H9 (cell line): Measurements from ENCODE around the gene OARD1. TPM values are rescaled to one million over a fixed set of nuclear protein-coding genes. Genes with fewer than 3 reads are reported as not detected.

ENCODE experiments used
- DNase-seq: peaks from one replicate; pipeline ENCODE4 v3.0.0-alpha.2; 2017
- H2AFZ ChIP-seq: one replicate; pipeline ENCODE4 v1.6.1; 2013; ENCODE audit warnings: mild to moderate bottlenecking, low read length, control low read depth, moderate library complexity
- H2AK5ac ChIP-seq: 2 replicates; pipeline ENCODE4 v1.6.1; 2013; ENCODE audit warnings: low read length, control low read depth, mixed read lengths; ENCODE audit not compliant: insufficient read length
- H2BK120ac ChIP-seq: one replicate; pipeline ENCODE4 v1.6.1; 2013; ENCODE audit warnings: low read depth, mild to moderate bottlenecking, low read length, control low read depth, inconsistent platforms; ENCODE audit not compliant: poor library complexity, severe bottlenecking
- H2BK12ac ChIP-seq: 2 replicates; pipeline ENCODE4 v1.6.1; 2013; ENCODE audit warnings: low read length, control low read depth, mixed read lengths, low read depth; ENCODE audit not compliant: insufficient read length
- H2BK15ac ChIP-seq: 2 replicates; pipeline ENCODE4 v1.6.1; 2013; ENCODE audit warnings: low read depth, low read length, control low read depth
- H2BK20ac ChIP-seq: one replicate; pipeline ENCODE4 v1.6.1; 2013; ENCODE audit warnings: low read depth, mild to moderate bottlenecking, low read length, control low read depth, inconsistent platforms; ENCODE audit not compliant: poor library complexity, severe bottlenecking
- H2BK5ac ChIP-seq: 2 replicates; pipeline ENCODE4 v1.6.1; 2013; ENCODE audit warnings: low read length, control low read depth, mixed read lengths; ENCODE audit not compliant: insufficient read length
- H3K14ac ChIP-seq: 2 replicates; pipeline ENCODE4 v1.6.1; 2013; ENCODE audit warnings: low read length, control low read depth; ENCODE audit not compliant: insufficient read depth
- H3K18ac ChIP-seq: 2 replicates; pipeline ENCODE4 v1.6.1; 2013; ENCODE audit warnings: low read depth, mild to moderate bottlenecking, mixed read lengths, low read length, control low read depth; ENCODE audit not compliant: insufficient read length
- H3K23ac ChIP-seq: 2 replicates; pipeline ENCODE4 v1.6.1; 2013; ENCODE audit warnings: low read length, control low read depth, mixed read lengths, low read depth; ENCODE audit not compliant: insufficient read length
- H3K23me2 ChIP-seq: 2 replicates; pipeline ENCODE4 v1.6.1; 2013; ENCODE audit warnings: low read depth, mild to moderate bottlenecking, mixed read lengths, low read length, control low read depth; ENCODE audit not compliant: insufficient read length, poor library complexity, severe bottlenecking
- H3K27ac ChIP-seq: 2 replicates; pipeline ENCODE4 v1.5.1; 2013; ENCODE audit warnings: low read length, control low read depth, mixed read lengths, low read depth; ENCODE audit not compliant: insufficient read length
- H3K27me3 ChIP-seq: 2 replicates; pipeline ENCODE4 v1.6.1; 2013; ENCODE audit warnings: low read length, control low read depth, inconsistent platforms; ENCODE audit not compliant: insufficient read depth
- H3K4ac ChIP-seq: 2 replicates; pipeline ENCODE4 v1.6.1; 2013; ENCODE audit warnings: low read depth, mild to moderate bottlenecking, control low read depth, inconsistent platforms, low read length, moderate library complexity
- H3K4me1 ChIP-seq: 2 replicates; pipeline ENCODE4 v1.6.1; 2013; ENCODE audit warnings: low read length, control low read depth, inconsistent platforms; ENCODE audit not compliant: insufficient read depth
- H3K4me2 ChIP-seq: 2 replicates; pipeline ENCODE4 v1.6.1; 2013; ENCODE audit warnings: low read length, control low read depth, mixed read lengths; ENCODE audit not compliant: insufficient read length, insufficient read depth
- H3K56ac ChIP-seq: 2 replicates; pipeline ENCODE4 v1.6.1; 2013; ENCODE audit warnings: low read depth, mild to moderate bottlenecking, mixed read lengths, low read length, control low read depth; ENCODE audit not compliant: insufficient read length
- H3K79me1 ChIP-seq: 2 replicates; pipeline ENCODE4 v1.6.1; 2013; ENCODE audit warnings: low read depth, mild to moderate bottlenecking, moderate library complexity, low read length, control low read depth, inconsistent platforms; ENCODE audit not compliant: insufficient read depth, poor library complexity, severe bottlenecking
- H3K79me2 ChIP-seq: 2 replicates; pipeline ENCODE4 v1.6.1; 2013; ENCODE audit warnings: low read length, control low read depth, inconsistent platforms; ENCODE audit not compliant: insufficient read depth
- H3K9ac ChIP-seq: 2 replicates; pipeline ENCODE4 v1.6.1; 2013; ENCODE audit warnings: low read length, control low read depth, mixed read lengths; ENCODE audit not compliant: insufficient read length; ENCODE audit errors: extremely low read depth
- H3K9me3 ChIP-seq: one replicate; pipeline ENCODE4 v1.6.1; 2013; ENCODE audit warnings: low read depth, low read length, inconsistent platforms; ENCODE audit not compliant: control insufficient read depth
- H3T11ph ChIP-seq: one replicate; pipeline ENCODE4 v1.6.1; 2013; ENCODE audit warnings: mild to moderate bottlenecking, low read length, control low read depth, inconsistent platforms
- H4K20me1 ChIP-seq: one replicate; pipeline ENCODE4 v1.6.1; 2013; ENCODE audit not compliant: control insufficient read depth, insufficient read length, insufficient read depth
- H4K5ac ChIP-seq: 2 replicates; pipeline ENCODE4 v1.6.1; 2013; ENCODE audit warnings: low read depth, mild to moderate bottlenecking, mixed read lengths, low read length, control low read depth; ENCODE audit not compliant: insufficient read length
- H4K8ac ChIP-seq: replicated peaks from 2 replicates; pipeline ENCODE4 v1.6.1; 2013; ENCODE audit warnings: low read length, control low read depth, mixed read lengths, low read depth; ENCODE audit not compliant: insufficient read length
- H4K91ac ChIP-seq: 2 replicates; pipeline ENCODE4 v1.6.1; 2013; ENCODE audit warnings: low read depth, mild to moderate bottlenecking, moderate library complexity, mixed read lengths, low read length, control low read depth; ENCODE audit not compliant: insufficient read length
- H3K27ac Mint-ChIP-seq, 3 experiments: 2 replicates in 2 of 3; 3 replicates in 1 of 3; pipeline ENCODE4 v1.8.0; 2020 to 2021; ENCODE audit warnings: mixed read lengths in 3 of 3, mild to moderate bottlenecking in 1 of 3, moderate library complexity in 1 of 3
- H3K27me3 Mint-ChIP-seq: 2 replicates; pipeline ENCODE4 v1.8.0; 2021; ENCODE audit warnings: low read depth, mild to moderate bottlenecking, moderate library complexity, mixed read lengths
- H3K36me3 Mint-ChIP-seq, 3 experiments: 2 replicates in 2 of 3; 3 replicates in 1 of 3; pipeline ENCODE4 v1.8.0; 2020 to 2021; ENCODE audit warnings: low read depth in 3 of 3, mixed read lengths in 3 of 3; ENCODE audit not compliant: insufficient read depth in 1 of 3
- H3K4me1 Mint-ChIP-seq, 2 experiments: 2 replicates each; pipeline ENCODE4 v1.8.0; 2020; ENCODE audit warnings: mixed read lengths in 2 of 2
- H3K4me3 Mint-ChIP-seq, 2 experiments: 2 replicates in 1 of 2; 3 replicates in 1 of 2; pipeline ENCODE4 v1.8.0; 2020 to 2021; ENCODE audit warnings: mild to moderate bottlenecking in 2 of 2, mixed read lengths in 2 of 2, moderate library complexity in 1 of 2
- H3K9me3 Mint-ChIP-seq, 2 experiments: 2 replicates in 1 of 2; 3 replicates in 1 of 2; pipeline ENCODE4 v1.8.0; 2020; ENCODE audit warnings: mild to moderate bottlenecking in 2 of 2, mixed read lengths in 2 of 2, moderate library complexity in 1 of 2
- CTCF ChIP-seq: fragments of 200-600 bp; sonication (generic); conservative IDR thresholded peaks from 3 replicates; pipeline ENCODE4 v1.8.0; 2021; ENCODE audit warnings: antibody characterized with exemption, mild to moderate bottlenecking
- WGBS: extraction: QIAGEN DNeasy Blood & Tissue Kit; methylation state at CpG from one replicate; pipeline ENCODE4 v1.1.7; 2013; ENCODE audit warnings: missing lambda C conversion rate, low lambda C conversion rate, mixed read lengths; ENCODE audit not compliant: insufficient read length; ENCODE audit errors: extremely low coverage; 5-methylcytosine and 5-hydroxymethylcytosine counted together
- total RNA-seq: library from RNA; stranded (reverse); gene quantifications from 2 replicates; pipeline ENCODE4 v1.2.1, GENCODE V29; 2021

The OARD1 gene
- total RNA-seq, 1 experiment from 2014 or later = 36.6 TPM

- H4K8ac ChIP-seq = no peak overlapping the region
- H3K27me3 ChIP-seq = no peaks in the 10 kb centered on the region
- no peak overlapping the region for H3K27ac ChIP-seq
- Mint-ChIP-seq H3K4me3 (no peak overlapping the region), H3K27ac (no peak overlapping the region; a peak in 1 of 7 replicates), H3K9me3 (no peaks in the 10 kb centered on the region), H3K36me3 (peaks cover 2 to 48% (median 45%) of the 10 kb centered on the region in 3 experiments; a peak in 5 of 7 replicates), H3K27me3 (no peaks in the 10 kb centered on the region), H3K4me1 (peaks cover 2 to 7% of the 10 kb centered on the region in 2 experiments)
- no peaks in the 10 kb centered on the region for H3K79me2 ChIP-seq
- H4K5ac ChIP-seq = no peak overlapping the region
- H3K79me1 ChIP-seq = no peaks in the 10 kb centered on the region
- WGBS = no CpG with 5 or more reads among the region's 2 CpGs
- H2AK5ac ChIP-seq = no peak overlapping the region
- no peaks in the 10 kb centered on the region for H3K4me1 ChIP-seq
- DNase-seq = no peak
- no peaks in the 10 kb centered on the region for H3K9me3 ChIP-seq
- H3K56ac ChIP-seq = no peak overlapping the region
- H2BK15ac ChIP-seq = no peak overlapping the region
- H3K18ac ChIP-seq = no peak overlapping the region
- no peak overlapping the region for H3K23ac ChIP-seq
- H3T11ph ChIP-seq = no peak overlapping the region
- no peak overlapping the region for H3K14ac ChIP-seq
- H3K4me2 ChIP-seq = no peak overlapping the region
- no peak overlapping the region for H4K91ac ChIP-seq
- H2BK5ac ChIP-seq = no peak overlapping the region
- H2AFZ ChIP-seq = no peak overlapping the region
- no peaks in the 10 kb centered on the region for H4K20me1 ChIP-seq
- no peak overlapping the region for H2BK120ac ChIP-seq
- no peak overlapping the region for H2BK12ac ChIP-seq
- H3K9ac ChIP-seq = no peak overlapping the region
- no peaks in the 10 kb centered on the region for H3K23me2 ChIP-seq
- H3K4ac ChIP-seq = no peak overlapping the region
- no peak overlapping the region for H2BK20ac ChIP-seq
- no peak for TF ChIP-seq CTCF
Measured at GRCh38 chr6:41065550-41066026, 6.6 kb downstream of the OARD1 start.
